ENCODE measurements around the gene P2RY8. TPM values are rescaled to one million over a fixed set of nuclear protein-coding genes. Genes with fewer than 3 reads are reported as not detected.

P2RY8 gene
- total RNA-seq, 4 donors from 2014 or later, result 0.98 to 7.1 (median 2.7) TPM

GRCh38 chrX:1453395-1453783 lies 83.6 kb downstream of the P2RY8 start:
- TF ChIP-seq, protein P1, sequence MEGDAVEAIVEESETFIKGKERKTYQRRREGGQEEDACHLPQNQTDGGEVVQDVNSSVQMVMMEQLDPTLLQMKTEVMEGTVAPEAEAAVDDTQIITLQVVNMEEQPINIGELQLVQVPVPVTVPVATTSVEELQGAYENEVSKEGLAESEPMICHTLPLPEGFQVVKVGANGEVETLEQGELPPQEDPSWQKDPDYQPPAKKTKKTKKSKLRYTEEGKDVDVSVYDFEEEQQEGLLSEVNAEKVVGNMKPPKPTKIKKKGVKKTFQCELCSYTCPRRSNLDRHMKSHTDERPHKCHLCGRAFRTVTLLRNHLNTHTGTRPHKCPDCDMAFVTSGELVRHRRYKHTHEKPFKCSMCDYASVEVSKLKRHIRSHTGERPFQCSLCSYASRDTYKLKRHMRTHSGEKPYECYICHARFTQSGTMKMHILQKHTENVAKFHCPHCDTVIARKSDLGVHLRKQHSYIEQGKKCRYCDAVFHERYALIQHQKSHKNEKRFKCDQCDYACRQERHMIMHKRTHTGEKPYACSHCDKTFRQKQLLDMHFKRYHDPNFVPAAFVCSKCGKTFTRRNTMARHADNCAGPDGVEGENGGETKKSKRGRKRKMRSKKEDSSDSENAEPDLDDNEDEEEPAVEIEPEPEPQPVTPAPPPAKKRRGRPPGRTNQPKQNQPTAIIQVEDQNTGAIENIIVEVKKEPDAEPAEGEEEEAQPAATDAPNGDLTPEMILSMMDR (IDR thresholded peaks at IDR 0.05; ENCODE audit: low read depth), result no peak

DNA sequence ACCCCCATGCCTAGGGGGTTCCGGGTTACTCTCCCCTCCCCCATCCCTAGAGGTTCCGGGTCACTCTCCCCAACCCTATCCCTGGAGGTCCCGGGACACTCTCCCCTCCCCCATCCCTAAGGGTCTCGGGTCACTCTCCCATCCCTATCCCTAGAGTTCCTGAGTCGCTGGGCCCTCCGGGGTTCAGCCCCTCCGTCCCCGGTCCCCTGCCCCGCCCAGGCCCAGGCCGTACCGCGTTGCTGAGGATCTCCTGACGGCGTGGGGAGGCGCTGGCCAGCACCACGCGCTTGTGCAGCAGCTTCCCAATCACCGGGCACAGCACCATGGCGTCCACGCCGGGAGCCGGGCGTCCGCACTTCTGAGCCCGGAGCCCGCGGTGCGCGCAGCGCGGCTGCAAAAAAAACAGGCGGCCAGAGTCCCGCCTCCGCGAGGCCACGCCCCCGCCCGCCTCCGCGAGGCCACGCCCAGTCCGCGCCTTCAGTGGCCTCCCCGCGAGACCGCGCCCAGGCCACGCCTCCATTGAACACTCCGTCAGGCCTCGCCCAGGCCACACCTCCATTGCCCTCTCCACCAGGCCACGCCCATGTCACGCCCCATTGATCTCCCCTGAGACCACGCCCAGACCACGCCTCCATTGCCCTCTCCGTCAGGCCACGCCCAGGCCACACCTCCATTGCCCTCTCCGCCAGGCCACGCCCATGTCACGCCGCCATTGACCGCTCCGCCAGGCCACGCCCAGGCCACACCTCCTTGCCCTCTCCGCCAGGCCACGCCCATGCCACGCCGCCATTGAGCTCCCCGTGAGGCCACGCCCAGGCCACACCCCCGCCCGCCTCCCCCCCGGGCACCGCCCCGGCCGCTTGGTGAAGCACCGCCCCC lies 84.2 kb downstream of the P2RY8 start, which contains the start of gene ASMTL:
Gene ASMTL, minus strand, starts transcription at position 394 of the 879 bp plus-strand sequence. Its CDS starts 69 bp downstream, at position 325.
- TF ChIP-seq, protein P1 (IDR thresholded peaks at IDR 0.05; ENCODE audit: low read depth), result no peak

DNA sequence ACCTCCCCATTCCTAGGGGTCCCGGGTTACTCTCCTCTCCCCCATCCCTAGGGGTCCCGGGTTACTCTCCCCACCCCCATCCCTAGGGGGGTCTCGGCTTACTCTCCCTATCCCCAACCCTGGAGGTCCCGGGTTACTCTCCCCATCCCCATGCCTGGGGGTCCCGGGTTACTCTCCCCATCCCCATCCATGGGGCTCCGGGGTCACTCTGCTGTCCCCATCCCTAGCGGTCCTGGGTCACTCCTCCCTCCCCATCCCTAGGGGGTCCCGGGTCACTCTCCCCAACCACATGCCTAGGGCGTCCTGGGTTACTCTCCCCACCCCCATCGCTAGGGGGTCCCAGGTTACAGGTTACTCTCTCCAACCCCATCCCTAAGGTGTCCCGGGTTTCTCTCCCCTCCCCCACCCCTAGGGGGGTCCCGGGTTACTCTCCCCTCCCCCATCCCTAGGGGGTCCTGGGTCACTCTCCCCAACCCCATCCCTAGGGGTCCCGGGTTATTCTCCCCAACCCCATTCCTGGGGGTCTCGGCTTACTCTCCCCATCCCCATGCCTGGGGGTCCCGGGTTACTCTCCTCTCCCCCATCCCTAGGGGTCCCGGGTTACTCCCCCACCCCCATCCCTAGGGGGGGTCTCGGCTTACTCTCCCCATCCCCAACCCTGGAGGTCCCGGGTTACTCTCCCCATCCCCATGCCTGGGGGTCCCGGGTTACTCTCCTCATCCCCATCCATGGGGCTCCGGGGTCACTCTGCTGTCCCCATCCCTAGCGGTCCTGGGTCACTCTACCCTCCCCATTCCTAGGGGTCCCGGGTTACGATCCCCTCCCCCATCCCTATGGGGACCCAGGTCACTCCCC lies 85.1 kb downstream of the P2RY8 start:
- TF ChIP-seq, protein P1 (IDR thresholded peaks at IDR 0.05; ENCODE audit: low read depth), result no peak

DNA sequence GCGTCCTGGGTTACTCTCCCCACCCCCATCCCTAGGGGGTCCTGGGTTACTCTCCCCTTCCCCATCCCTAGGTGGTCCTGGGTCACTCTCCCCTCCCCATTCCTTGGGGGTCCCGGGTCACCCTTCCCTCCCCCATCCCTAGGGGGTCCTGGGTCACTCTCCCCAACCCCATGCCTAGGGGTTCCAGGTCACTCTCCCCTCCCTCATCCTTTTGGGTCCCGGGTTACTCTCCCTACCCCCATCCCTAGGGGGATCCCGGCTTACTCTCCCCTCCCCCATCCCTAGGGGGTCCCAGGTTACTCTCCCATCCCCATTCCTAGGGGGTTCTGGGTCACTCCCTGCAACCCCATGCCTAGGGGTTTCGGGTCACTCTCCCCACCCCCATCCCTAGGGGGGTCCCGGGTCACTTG lies 85.7 kb downstream of the P2RY8 start:
- TF ChIP-seq, protein P1 (IDR thresholded peaks at IDR 0.05; ENCODE audit: low read depth), result no peak

- TF ChIP-seq, protein P1 (IDR thresholded peaks at IDR 0.05; ENCODE audit: low read depth), result no peak
Measured at GRCh38 chrX:1450361-1451161, 86.4 kb downstream of the P2RY8 start.

DNA sequence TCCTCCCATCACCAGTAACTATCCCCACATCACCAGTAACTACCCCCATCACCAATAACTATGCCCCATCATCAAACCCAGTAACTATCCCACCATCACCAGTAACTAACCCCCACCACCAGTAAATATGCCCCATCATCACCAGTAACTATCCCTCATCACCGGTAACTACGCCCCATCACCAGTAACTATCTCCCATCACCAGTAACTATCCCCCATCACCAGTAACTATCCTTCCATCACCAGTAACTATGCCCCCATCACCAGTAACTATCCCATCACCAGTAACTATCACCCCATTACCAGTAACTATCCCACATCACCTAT lies 87.2 kb downstream of the P2RY8 start:
- TF ChIP-seq, protein P1 (IDR thresholded peaks at IDR 0.05; ENCODE audit: low read depth), result no peak

Measured in subcutaneous adipose tissue (tissue), 4 donors.